Heart left ventricle (tissue), 16 donors: ENCODE results near the gene TRMT10C. TPM values are rescaled to one million over a fixed set of nuclear protein-coding genes. Genes with fewer than 3 reads are reported as not detected.

Experiments
- ATAC-seq, 4 donors: fragments of 200-7000 bp; cut with Tn5 transposase; one replicate each; pipeline ENCODE4 v1.9.1; 2020 to 2022; ENCODE audit warnings: moderate library complexity in 4 of 4, mild to moderate bottlenecking in 3 of 4, moderate number of reproducible peaks in 1 of 4
- DNase-seq, 5 donors: peaks; one replicate each; pipeline ENCODE4 v3.0.0-alpha.2; 2020
- H3K27ac ChIP-seq, 12 donors: fragments of 200-600 bp; sonication (generic) in 4 of 12; one replicate each; pipeline versions ENCODE4 v1.5.0 to v1.8.0; 2016 to 2022; ENCODE audit warnings: mild to moderate bottlenecking in 2 of 12
- H3K27me3 ChIP-seq, 9 donors: fragments of 200-600 bp; sonication (generic) in 2 of 9; one replicate each; pipeline versions ENCODE4 v1.5.1 to v1.8.0; 2016 to 2022; ENCODE audit warnings: mild to moderate bottlenecking in 3 of 9
- H3K36me3 ChIP-seq, 9 donors: fragments of 200-600 bp; sonication (generic) in 2 of 9; one replicate each; pipeline versions ENCODE4 v1.5.0 to v1.8.0; 2018 to 2022; ENCODE audit warnings: mild to moderate bottlenecking in 2 of 9
- H3K4me1 ChIP-seq, 12 donors: fragments of 200-600 bp; sonication (generic) in 4 of 12; one replicate each; pipeline versions ENCODE4 v1.5.0 to v1.8.0; 2016 to 2022; ENCODE audit warnings: mild to moderate bottlenecking in 3 of 12
- H3K4me3 ChIP-seq, 12 donors: fragments of 200-600 bp; sonication (generic) in 4 of 12; one replicate each; pipeline versions ENCODE4 v1.5.0 to v1.8.0; 2017 to 2022; ENCODE audit warnings: mild to moderate bottlenecking in 9 of 12, moderate library complexity in 4 of 12
- H3K9me3 ChIP-seq, 12 donors: fragments of 200-600 bp; sonication (generic) in 4 of 12; one replicate each; pipeline versions ENCODE4 v1.5.0 to v1.8.0; 2016 to 2022; ENCODE audit warnings: mild to moderate bottlenecking in 1 of 12
- CTCF ChIP-seq, 12 donors: fragments of 200-600 bp; sonication (generic) in 4 of 12; IDR thresholded peaks; one replicate each; pipeline versions ENCODE4 v1.5.0 to v1.8.0; 2018 to 2022; ENCODE audit warnings: antibody characterized with exemption in 12 of 12, mild to moderate bottlenecking in 5 of 12
- POLR2A ChIP-seq, 2 donors: fragments of 450-650 bp; IDR thresholded peaks; one replicate each; pipeline ENCODE4 v1.6.1; 2017; ENCODE audit warnings: antibody characterized with exemption in 2 of 2, mild to moderate bottlenecking in 2 of 2, moderate library complexity in 2 of 2
- WGBS, 4 donors: extraction: QIAGEN DNeasy Blood & Tissue Kit in 2 of 4; methylation state at CpG; one replicate each; pipeline versions ENCODE4 v1.1.5 to v1.1.7; 2013 to 2018; 5-methylcytosine and 5-hydroxymethylcytosine counted together
- intact Hi-C, 10 donors: fragments of 100-400 bp; cut with DNase I; formaldehyde crosslinking; loops; one replicate each; pipeline versions ENCODE4 v1.11.1 to v1.14.2; 2022
- polyA plus RNA-seq, 2 donors: library from polyadenylated mRNA; stranded (reverse); fragments of 200-250 nt; gene quantifications; one replicate each; pipeline ENCODE4 v1.2.3, GENCODE V29; 2013
- total RNA-seq, 9 donors: library from RNA; depleted of rRNA in 2 of 9; stranded (reverse); fragments of >200 nt in 2 of 9; fragmentation: NEBNext Ultra II Directional in 3 of 9; extraction: Animal tissue kit (Norgen Biotek cat#: 25700) in 3 of 9; gene quantifications; one replicate each; pipeline versions ENCODE4 v1.1.0 to v1.2.4, GENCODE V29; 2016 to 2023
- donor health status: ischemic (EF 13 %, LVEDD 7.1; RV severe dilation, severe dysfunction).
- donor health status: healthy with polysubstance abuse.
- donor health status: DM: no; HTN: yes; CAD: no.
- donor health status: DM: no; HTN: no; CAD: no.
- donor health status: ischemic (EF 25% LVEDD 6.9; RV normal size, moderate dysfunction).
- donor health status: ischemic (EF 25% LVEDD 5.7; RV mildly dilated, moderate dysfunction).
- donor health status: healthy.
- donor health status: DM: yes; HTN: yes; CAD: no.
- donor health status: ischemic (EF 35%, LVEDD 5.7; RV mildly dilated, moderate dysfunction).
- donor health status: nonischemic (EF 11% LVEDD 7.7; RV severe dilation, severe dysfunction).
- donor health status: DM: yes; HTN: yes; CAD: no.
- donor health status: PGD.
- donor health status: ischemic (EF 29% LVEDD 5.4; RV normal size, mild dysfunction).
- donor health status: nonischemic (EF 23%, LVEDD 6.1; RV moderate dilation, normal function).

TRMT10C gene
- total and polyA plus RNA-seq, 11 donors = 21.1 to 36.2 (median 26.4) TPM

GRCh38 chr3:101567528-101568317 lies 6.1 kb downstream of the TRMT10C start:
- ATAC-seq (no peak), DNase-seq (no peak)
- H3K27ac ChIP-seq = no peak overlapping the region
- no peak overlapping the region for H3K4me3 ChIP-seq
- H3K27me3 ChIP-seq = no peaks in the 10 kb centered on the region
- no peak for TF ChIP-seq POLR2A (IDR thresholded peaks at IDR 0.05)
- TF ChIP-seq CTCF (IDR thresholded peaks at IDR 0.05) = no peak
- peaks cover 0 to 23% (median 8%) of the 10 kb centered on the region in 12 donors for H3K4me1 ChIP-seq
- no peaks in the 10 kb centered on the region for H3K9me3 ChIP-seq
- H3K36me3 ChIP-seq = peaks cover 0 to 31% (median 22%) of the 10 kb centered on the region in 9 donors
- WGBS, 4 donors = 89 to 96% (median 94%) methylated on average over 6 of the region's 6 CpGs
- intact Hi-C loops = loop anchor here in 2 of 10 donors (10.0 kb wide), 2 partner anchors 53 to 207 kb away; partner anchors contain the start of genes NXPE3 (in 1 of the 2) and SENP7 (in 1 of the 2)

GRCh38 chr3:101571028-101571895 lies 9.6 kb downstream of the TRMT10C start:
- peaks cover 0 to 25% (median 17%) of the 10 kb centered on the region in 12 donors for H3K4me1 ChIP-seq
- H3K9me3 ChIP-seq = no peaks in the 10 kb centered on the region
- no peak for ATAC-seq
- 70 to 77% (median 73%) methylated on average over 9 of the region's 9 CpGs for WGBS, 4 donors
- intact Hi-C loops = loop anchor here in 9 of 10 donors (5.0 to 10.0 kb wide), 5 partner anchors 59 to 116 kb away; partner anchors contain the start of genes ZBTB11 (in 5 of the 9), SENP7 (in 4 of the 9) and RPL24 (in 2 of the 9)
- H3K36me3 ChIP-seq = peaks cover 0 to 14% (median 5%) of the 10 kb centered on the region in 9 donors
- no peak overlapping the region for H3K4me3 ChIP-seq
- H3K27me3 ChIP-seq = no peaks in the 10 kb centered on the region
- H3K27ac ChIP-seq = no peak overlapping the region
- DNase-seq = no peak
- no peak for TF ChIP-seq CTCF (IDR thresholded peaks at IDR 0.05)

- Histone ChIP-seq H3K36me3 (peaks cover 0 to 14% (median 7%) of the 10 kb centered on the region in 9 donors), H3K27me3 (no peaks in the 10 kb centered on the region), H3K4me1 (peaks cover 0 to 49% (median 36%) of the 10 kb centered on the region in 12 donors), H3K4me3 (peak within 1 kb of the TSS; percentile 71 to 97 (median 90)), H3K9me3 (no peaks in the 10 kb centered on the region), H3K27ac (peak within 1 kb of the TSS; percentile 84 to 100 (median 97))
- intact Hi-C loops = loop anchor here in 9 of 10 donors (1.0 to 10.0 kb wide), 8 partner anchors 12 to 114 kb away; partner anchors contain the start of genes ZBTB11 (in 7 of the 9), SENP7 (in 4 of the 9), RPL24 (in 2 of the 9) and TRMT10C (in 2 of the 9)
- ATAC-seq = peak; percentile 95 to 98 (median 97)
- TF ChIP-seq POLR2A (IDR thresholded peaks at IDR 0.05) (peak in 1 of 2 donors; percentile 71), CTCF (IDR thresholded peaks at IDR 0.05) (peak; percentile 86 to 95 (median 92))
- peak; percentile 99 for DNase-seq
- WGBS, 4 donors = 1 to 3% (median 2%) methylated on average over 22 to 47 of the region's 47 CpGs
Measured at GRCh38 chr3:101573449-101574387, 12.1 kb downstream of the TRMT10C start, which contains the start of gene PCNP. PCNP (plus strand) TSS chr3:101574180; CDS start chr3:101574216, 36 bp downstream.
